ENCODE data around the gene ZNF101.
"Not testable (repeated sequence)": the region's sequence is repeated elsewhere in the genome, so short reads cannot be mapped to it uniquely, and the experiment has no call there.

Gene ZNF101

GRCh38 chr19:19661675-19662251, 6.9 kb upstream of the ZNF101 start:
- DNase-seq, result no peak

DNA sequence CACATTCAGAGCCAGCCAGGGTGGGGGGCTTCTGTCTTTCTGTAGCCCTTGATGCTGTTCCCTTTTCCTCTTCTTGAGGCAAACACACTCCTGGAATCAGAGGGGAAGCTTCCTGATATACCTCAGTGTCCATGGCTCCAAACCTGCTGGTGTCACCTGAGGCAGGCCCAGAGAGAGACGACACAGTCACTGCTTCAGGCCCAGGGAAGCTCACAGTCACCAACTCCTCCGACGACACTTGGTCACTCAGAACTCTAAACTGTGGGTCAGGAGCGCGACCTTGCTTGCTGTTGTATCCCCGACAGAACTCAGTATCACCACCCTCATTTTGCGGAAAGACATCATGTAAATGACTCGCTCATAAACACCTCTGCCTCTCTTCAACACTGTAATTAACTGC, 6.3 kb upstream of the ZNF101 start:
- no peak for DNase-seq

GRCh38 chr19:19662871-19663255, 5.8 kb upstream of the ZNF101 start:
- DNase-seq, result no peak

GRCh38 chr19:19663256-19664120, 5.2 kb upstream of the ZNF101 start, which contains the start of gene ATP13A1:
TSS of gene ATP13A1 (minus strand) at chr19:19663676. CDS start at chr19:19663666, 10 bp downstream.
- DNase-seq, result peak; percentile 79 to 97

GRCh38 chr19:19665420-19665948, 3.2 kb upstream of the ZNF101 start:
- DNase-seq, result not testable (repeated sequence)

- DNase-seq, result no peak
Measured at GRCh38 chr19:19670070-19670551, 1.5 kb downstream of the ZNF101 start.

DNA sequence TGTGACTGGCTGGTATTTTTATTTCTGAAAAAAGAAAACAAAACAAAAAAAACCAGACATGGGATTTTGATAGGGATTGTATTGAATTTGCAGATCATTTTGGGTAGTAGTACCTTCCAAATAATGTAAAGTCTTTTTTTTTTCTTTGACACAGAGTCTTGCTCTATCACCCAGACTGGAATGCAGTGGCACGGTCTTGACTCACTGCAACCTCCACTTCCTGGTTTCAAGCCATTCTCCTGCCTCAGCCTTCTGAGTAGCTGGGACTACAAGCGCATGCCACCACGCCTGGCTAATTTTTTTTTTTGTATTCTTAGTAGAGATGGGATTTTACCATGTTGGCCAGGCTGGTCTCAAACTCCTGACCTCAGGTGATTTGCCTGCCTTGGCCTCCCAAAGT, 4.2 kb downstream of the ZNF101 start:
- DNase-seq, result no peak

GRCh38 chr19:19674315-19674714, 5.7 kb downstream of the ZNF101 start:
- no peak for DNase-seq

GRCh38 chr19:19677579-19677978, 8.9 kb downstream of the ZNF101 start:
- no peak for DNase-seq

GRCh38 chr19:19679176-19680073, 10.8 kb downstream of the ZNF101 start:
- no peak for DNase-seq

DNA sequence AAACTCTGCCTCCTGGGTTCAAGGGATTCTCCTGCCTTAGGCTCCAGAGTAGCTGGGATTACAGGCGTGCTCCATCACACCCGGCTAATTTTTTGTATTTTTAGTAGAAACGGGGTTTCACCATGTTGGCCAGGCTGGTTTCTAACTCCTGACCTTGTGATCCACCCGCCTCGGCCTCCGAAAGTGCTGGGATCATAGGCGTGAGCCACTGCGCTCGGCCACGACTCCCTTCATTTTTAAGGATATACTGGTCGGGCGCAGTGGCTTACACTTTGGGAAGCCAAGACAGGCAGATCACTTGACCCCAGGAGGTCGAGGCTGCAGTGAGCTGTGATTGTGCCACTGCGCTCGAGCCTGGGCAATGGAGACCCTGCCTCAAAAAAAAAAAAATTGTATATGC, 17.5 kb downstream of the ZNF101 start:
- DNase-seq, result not testable (repeated sequence)

DNA sequence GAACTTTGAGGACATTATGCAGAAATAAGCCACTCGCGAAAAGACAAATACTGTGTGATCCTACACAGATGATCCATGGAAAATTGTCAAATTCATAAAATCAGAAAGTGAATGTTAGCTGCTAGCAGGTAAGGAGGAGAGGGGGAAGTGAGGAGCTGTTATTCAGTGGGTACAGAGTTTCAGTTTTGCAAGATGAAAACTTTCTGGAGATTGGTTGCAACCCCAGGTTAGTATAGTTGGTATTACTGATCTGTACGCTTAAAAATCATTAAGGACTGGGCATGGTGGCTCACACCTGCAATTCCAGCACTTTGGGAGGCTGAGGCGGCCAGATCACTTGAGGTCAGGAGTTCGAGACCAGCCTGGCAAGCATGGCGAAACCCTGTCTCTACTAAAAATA, 17.9 kb downstream of the ZNF101 start:
- no peak for DNase-seq

GRCh38 chr19:19687090-19687489, 18.5 kb downstream of the ZNF101 start:
- no peak for DNase-seq

- not testable (repeated sequence) for DNase-seq
Measured at GRCh38 chr19:19689023-19689422, 20.4 kb downstream of the ZNF101 start.

GRCh38 chr19:19691683-19692082, 23.0 kb downstream of the ZNF101 start:
- DNase-seq, result no peak

DNA sequence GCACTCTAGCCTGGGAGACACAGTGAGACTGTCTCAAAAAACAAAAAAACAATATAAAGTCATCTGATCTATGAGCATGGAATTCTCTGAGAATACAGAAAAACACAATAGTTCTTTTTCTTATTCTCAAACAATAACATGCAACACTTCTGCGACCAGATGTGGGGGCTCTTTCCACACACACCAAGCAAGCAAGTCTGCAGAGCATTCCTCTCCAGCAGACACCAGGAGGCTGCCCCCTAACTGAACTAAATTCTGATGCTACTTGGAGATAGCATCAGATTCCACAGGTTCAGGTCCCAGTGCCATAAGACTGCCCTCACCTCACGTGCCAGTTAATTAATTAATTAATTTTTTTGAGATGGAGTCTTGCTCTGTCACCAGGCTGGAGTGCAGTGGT, 27.7 kb downstream of the ZNF101 start:
- no peak for DNase-seq

GRCh38 chr19:19697589-19697988, 28.9 kb downstream of the ZNF101 start:
- DNase-seq, result no peak

DNA sequence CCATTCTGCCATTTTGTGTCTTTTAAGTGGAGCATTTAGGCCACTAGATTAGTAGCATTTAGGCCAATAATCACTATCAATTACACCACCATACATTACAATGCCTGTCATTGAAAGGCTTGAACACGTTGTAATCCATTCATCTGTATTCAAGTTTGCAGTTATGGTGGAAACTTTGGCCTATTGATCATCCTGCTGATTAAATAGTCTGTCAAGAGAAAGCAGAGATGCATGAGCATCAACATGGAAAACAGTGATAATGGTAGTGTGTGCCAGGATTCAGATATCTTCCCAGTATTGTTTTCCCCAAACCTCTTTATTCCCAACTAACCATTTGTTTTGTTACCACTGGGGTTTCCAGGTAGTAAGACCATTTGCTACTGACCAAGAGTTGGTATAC, 31.9 kb downstream of the ZNF101 start:
- not testable (repeated sequence) for DNase-seq

GRCh38 chr19:19704836-19705235, 36.2 kb downstream of the ZNF101 start:
- DNase-seq, result no peak

- no peak for DNase-seq
Measured at GRCh38 chr19:19710506-19710905, 41.9 kb downstream of the ZNF101 start.

DNA sequence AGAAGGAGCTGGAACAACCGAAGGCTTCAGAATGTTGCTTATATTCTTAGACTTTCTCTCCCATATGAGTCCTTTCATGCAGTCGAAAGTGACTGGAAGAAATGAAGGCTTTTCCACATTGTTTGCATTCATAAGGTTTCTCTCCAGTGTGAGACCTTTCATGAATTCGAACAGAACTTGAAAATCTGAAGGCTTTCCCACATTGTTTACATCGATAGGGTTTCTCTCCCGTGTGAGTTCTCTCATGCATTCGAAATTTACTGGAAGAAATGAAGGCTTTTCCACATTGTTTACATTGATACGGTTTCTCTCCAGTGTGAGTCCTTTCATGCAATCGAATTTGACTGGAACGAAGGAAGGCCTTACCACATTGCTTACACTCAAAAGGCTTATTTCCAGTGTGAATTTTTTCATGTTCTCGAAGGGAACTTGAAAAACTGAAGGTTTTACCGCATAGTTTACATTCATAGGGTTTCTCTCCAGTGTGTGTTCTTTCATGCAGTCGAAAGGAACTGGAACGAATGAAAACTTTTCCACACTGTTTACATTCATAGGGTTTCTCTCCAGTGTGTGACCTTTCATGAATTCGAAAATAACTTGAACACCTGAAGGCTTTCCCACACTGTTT, 42.8 kb downstream of the ZNF101 start:
- DNase-seq, result no peak
